TTC549 (cell line): ENCODE data around the gene NVL.

ENCODE experiments used
- FAIRE-seq: peaks from 2 replicates; lab custom pipeline; 2012; peaks lifted over from hg19 to GRCh38; lab: Jason Lieb, UNC

Gene NVL

GRCh38 chr1:224193319-224193966 lies 136.5 kb downstream of the NVL start:
- no peak for FAIRE-seq

DNA sequence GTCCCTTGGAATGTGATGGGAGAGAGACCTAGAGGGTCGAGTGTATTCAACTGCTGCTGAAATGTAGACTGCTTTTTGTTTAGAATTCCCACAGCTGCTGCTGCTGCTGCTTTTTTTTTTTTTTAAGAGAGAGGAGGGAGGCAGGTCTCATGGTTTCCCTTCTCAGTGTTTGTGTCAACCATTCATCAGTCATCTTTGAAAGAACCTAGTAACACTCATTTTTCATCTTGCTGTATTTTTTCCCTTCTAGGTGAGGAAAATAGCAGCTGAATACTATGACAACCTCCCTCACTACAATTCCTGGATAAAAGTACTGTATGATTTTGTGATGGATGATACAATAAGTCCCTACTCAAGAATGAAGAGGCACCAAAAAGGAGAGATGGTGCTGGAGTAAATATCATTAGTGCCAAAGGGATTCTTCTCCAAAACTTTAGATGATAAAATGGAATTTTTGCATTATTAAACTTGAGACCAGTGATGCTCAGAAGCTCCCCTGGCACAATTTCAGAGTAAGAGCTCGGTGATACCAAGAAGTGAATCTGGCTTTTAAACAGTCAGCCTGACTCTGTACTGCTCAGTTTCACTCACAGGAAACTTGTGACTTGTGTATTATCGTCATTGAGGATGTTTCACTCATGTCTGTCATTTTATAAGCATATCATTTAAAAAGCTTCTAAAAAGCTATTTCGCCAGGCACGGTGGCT lies 137.7 kb downstream of the NVL start:
- no peak for FAIRE-seq

DNA sequence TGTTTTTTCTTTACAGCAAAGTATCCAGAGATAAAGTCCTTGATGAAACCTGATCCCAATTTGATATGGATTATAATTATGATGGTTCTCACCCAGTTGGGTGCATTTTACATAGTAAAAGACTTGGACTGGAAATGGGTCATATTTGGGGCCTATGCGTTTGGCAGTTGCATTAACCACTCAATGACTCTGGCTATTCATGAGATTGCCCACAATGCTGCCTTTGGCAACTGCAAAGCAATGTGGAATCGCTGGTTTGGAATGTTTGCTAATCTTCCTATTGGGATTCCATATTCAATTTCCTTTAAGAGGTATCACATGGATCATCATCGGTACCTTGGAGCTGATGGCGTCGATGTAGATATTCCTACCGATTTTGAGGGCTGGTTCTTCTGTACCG lies 140.4 kb downstream of the NVL start:
- FAIRE-seq = no peak

- no peak for FAIRE-seq
These were observed 141.7 kb downstream of the NVL start for GRCh38 chr1:224188286-224188685.

- no peak for FAIRE-seq
These were observed 144.8 kb downstream of the NVL start for GRCh38 chr1:224185208-224185607.

DNA sequence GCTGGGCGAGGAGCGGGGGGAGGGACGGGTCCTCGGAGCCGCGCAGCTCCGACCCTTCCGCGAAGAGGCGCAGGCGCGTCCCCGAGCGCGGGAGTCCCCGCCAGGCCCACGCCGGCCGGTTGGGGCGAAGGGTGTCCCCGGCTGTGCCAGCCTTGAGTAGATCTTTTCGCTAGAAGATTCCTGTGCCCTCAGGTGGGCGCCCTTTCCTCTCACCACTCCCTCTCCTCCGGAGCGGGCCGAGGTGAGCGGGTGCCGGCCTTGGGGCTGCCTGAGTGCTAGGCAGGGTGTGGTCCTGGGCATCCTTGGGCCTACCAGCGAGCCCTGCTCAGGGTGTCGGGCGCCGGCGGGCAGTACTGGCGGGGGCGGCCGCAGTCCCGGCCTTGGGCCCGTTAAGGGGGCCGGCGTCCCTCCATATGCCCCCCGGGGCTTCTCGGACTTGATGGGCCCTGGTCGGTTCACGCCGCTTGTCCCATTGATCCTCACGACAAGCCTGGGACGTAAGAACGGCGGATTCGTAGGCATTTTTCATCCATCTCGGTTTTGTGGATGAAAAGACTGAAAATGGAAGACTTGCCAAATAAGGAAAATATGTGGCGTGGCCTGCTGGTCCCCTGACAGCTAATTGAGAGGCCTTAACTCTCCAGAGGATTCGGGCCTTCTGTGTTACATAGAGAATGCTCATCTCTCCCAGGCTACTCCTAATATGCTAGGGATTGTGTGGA lies 146.2 kb downstream of the NVL start:
- FAIRE-seq = no peak

- no peak for FAIRE-seq
These were observed 146.9 kb downstream of the NVL start, which contains the start of gene DEGS1 for GRCh38 chr1:224182866-224183590. DEGS1 (plus strand) TSS chr1:224183240; CDS start chr1:224183337, 97 bp downstream.

GRCh38 chr1:224182057-224182865 lies 147.7 kb downstream of the NVL start:
- FAIRE-seq = no peak

GRCh38 chr1:224181453-224181810 lies 148.5 kb downstream of the NVL start:
- FAIRE-seq = no peak

DNA sequence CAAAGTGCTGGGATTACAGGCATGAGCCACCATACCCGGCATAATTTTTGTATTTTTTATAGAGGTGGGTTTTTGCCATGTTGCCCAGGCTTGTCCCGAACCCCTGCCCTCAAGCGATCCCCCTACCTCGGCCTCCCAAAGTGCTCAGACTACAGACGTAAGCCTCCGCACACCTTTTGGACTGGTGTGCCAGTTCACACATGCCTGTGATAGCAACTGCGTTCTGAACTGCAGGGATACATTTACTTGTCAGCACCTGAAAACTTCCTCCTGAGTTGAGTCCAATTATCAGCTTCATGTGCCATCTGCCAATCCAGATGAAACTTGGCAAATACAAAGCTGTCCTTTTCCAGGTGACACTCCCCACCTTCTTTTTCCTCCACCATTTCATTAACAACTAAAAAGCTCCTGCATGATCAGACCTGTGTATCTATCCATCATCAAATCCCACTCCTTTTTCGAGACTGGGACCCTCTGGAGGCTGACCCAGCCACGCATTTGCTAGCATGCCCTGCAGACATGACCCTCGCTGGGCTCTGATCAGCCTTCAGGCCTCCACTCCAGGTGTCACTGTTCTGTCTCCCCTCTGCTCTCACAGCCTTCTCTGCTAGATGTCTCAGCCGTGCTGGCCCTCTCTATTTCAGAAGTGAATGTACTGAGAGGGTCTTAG lies 149.1 kb downstream of the NVL start:
- no peak for FAIRE-seq

DNA sequence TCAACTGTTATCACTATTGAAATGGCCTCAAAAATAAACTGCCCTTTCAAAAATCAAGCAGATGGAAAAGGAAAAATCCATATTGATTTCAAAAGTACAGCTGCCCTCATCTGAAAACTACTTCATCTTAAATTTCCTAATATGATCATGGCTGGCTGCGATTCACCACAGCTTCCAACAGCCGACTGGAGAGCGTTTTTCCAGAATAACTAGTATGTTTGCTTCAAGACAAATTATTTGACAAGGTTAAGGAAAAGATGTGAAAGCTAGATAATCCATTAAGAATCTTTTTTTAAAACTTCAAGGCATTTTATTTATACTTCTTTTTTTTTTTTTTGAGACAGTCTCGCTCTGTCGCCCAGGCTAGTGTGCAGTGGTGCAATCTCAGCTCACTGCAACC lies 151.1 kb downstream of the NVL start:
- no peak for FAIRE-seq

- no peak for FAIRE-seq
These were observed 152.5 kb downstream of the NVL start for GRCh38 chr1:224177356-224177999.
